ENCODE results near the gene SDC4. TPM values are rescaled to one million over a fixed set of nuclear protein-coding genes. Genes with fewer than 3 reads are reported as not detected.

The SDC4 gene
- total RNA-seq, 2 donors from 2014 or later: 70.9 to 146 TPM

GRCh38 chr20:45390931-45391330, 42.7 kb upstream of the SDC4 start:
- no peaks in the 10 kb centered on the region for H3K27me3 ChIP-seq
- no peaks in the 10 kb centered on the region for H3K4me1 ChIP-seq
- no peak overlapping the region for H3K27ac ChIP-seq
- no peaks in the 10 kb centered on the region for H3K9me3 ChIP-seq
- H3K36me3 ChIP-seq: no peaks in the 10 kb centered on the region
- no peak for TF ChIP-seq CTCF (IDR thresholded peaks at IDR 0.05)
- H3K9ac ChIP-seq (ENCODE audit: low read depth in 2 of 2, low read length in 2 of 2): no peak overlapping the region
- H3K4me3 ChIP-seq: no peak overlapping the region
- intact Hi-C loops (cut with DNase I): loop anchor here (5.0 kb wide), 1 partner anchor 36 kb away; no protein-coding TSS in a partner anchor
- DNase-seq: no peak

- Histone ChIP-seq H3K9me3 (no peaks in the 10 kb centered on the region), H3K27ac (no peak overlapping the region), H3K4me1 (no peaks in the 10 kb centered on the region), H3K9ac (ENCODE audit: low read depth in 2 of 2, low read length in 2 of 2) (no peak overlapping the region), H3K27me3 (no peaks in the 10 kb centered on the region), H3K36me3 (no peaks in the 10 kb centered on the region), H3K4me3 (no peak overlapping the region)
- intact Hi-C loops (cut with DNase I): no loop called here
- no peak for TF ChIP-seq CTCF (IDR thresholded peaks at IDR 0.05)
- no peak for DNase-seq
Observed at GRCh38 chr20:45387274-45387673, 39.0 kb upstream of the SDC4 start.

- no peak for TF ChIP-seq CTCF (IDR thresholded peaks at IDR 0.05)
- Histone ChIP-seq H3K9ac (ENCODE audit: low read depth in 2 of 2, low read length in 2 of 2) (no peak within 1 kb of the TSS), H3K27ac (no peak within 1 kb of the TSS), H3K4me1 (no peaks in the 10 kb centered on the region), H3K27me3 (no peaks in the 10 kb centered on the region), H3K9me3 (no peaks in the 10 kb centered on the region), H3K4me3 (no peak within 1 kb of the TSS), H3K36me3 (no peaks in the 10 kb centered on the region)
- intact Hi-C loops (cut with DNase I): no loop called here
- DNase-seq: no peak
Observed at GRCh38 chr20:45378191-45378590, 30.0 kb upstream of the SDC4 start, which contains the start of gene TP53TG5. Gene TP53TG5, minus strand, starts transcription at chr20:45378325. Its CDS starts 89 bp downstream, at chr20:45378236.

GRCh38 chr20:45377269-45377668, 29.0 kb upstream of the SDC4 start:
- Histone ChIP-seq H3K4me3 (no peak overlapping the region), H3K27me3 (no peaks in the 10 kb centered on the region), H3K9ac (ENCODE audit: low read depth in 2 of 2, low read length in 2 of 2) (no peak overlapping the region), H3K36me3 (no peaks in the 10 kb centered on the region), H3K27ac (no peak overlapping the region), H3K9me3 (no peaks in the 10 kb centered on the region), H3K4me1 (no peaks in the 10 kb centered on the region)
- no peak for DNase-seq
- intact Hi-C loops (cut with DNase I): no loop called here
- no peak for TF ChIP-seq CTCF (IDR thresholded peaks at IDR 0.05)

GRCh38 chr20:45374966-45375365, 26.7 kb upstream of the SDC4 start:
- Histone ChIP-seq H3K4me1 (no peaks in the 10 kb centered on the region), H3K4me3 (no peak overlapping the region), H3K27me3 (no peaks in the 10 kb centered on the region), H3K27ac (no peak overlapping the region), H3K9ac (ENCODE audit: low read depth in 2 of 2, low read length in 2 of 2) (no peak overlapping the region), H3K36me3 (no peaks in the 10 kb centered on the region), H3K9me3 (no peaks in the 10 kb centered on the region)
- no peak for TF ChIP-seq CTCF (IDR thresholded peaks at IDR 0.05)
- no peak for DNase-seq
- intact Hi-C loops (cut with DNase I): loop anchor here (5.0 kb wide), 2 partner anchors 32 to 62 kb away; partner anchors contain the start of gene DBNDD2

Data from colonic mucosa (tissue), 4 donors.